Inferior parietal cortex (tissue), 1 donor: ENCODE data around the gene RPL35A.
A peak's percentile ranks its signal among the peaks of the same experiment; 100 is the strongest.
"Not testable (repeated sequence)": the region's sequence is repeated elsewhere in the genome, so short reads cannot be mapped to it uniquely, and the experiment has no call there.

Source experiments
- DNase-seq: peaks from one replicate; pipeline ENCODE4 v3.0.0-alpha.2; 2016; ENCODE audit errors: extremely low spot score

RPL35A gene

DNA sequence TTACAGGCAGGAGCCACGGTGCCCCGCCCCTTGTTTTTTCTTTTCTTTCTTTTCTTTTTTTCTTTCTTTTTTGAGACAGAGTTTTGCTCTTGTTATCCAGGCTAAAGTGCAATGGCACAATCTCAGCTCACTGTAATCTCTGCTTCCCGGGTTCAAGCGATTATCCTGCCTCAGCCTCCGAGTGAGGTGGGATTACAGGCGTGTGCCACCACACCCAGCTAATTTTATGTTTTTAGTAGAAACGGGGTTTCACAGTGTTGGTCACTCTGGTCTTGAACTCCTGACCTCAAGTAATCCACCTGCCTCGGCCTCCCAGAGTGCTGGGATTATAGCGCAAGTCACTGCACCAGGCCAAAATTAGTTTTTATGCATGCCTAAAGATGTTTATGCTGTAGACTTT lies 2.5 kb downstream of the RPL35A start:
- DNase-seq: no peak

DNA sequence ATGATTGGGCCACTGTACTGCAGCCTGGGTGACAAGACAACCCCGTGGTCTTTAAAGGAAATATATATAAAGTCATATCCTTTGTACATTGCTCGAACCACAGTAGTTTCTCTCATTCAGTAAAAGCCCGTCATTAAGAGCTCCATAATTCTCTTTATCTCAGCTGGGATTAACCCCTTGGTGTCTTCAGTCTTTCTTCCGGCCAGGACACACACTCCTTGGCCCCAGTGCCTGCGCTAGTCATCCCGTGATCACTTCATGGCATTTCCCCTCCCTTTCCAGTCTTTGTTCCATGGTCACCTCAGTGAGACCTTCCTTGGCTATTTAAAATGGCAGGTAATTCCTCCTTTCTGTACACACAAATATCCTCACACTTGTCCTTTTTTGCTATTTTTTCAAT lies 3.3 kb downstream of the RPL35A start:
- no peak for DNase-seq

GRCh38 chr3:197953881-197954280 lies 3.9 kb downstream of the RPL35A start:
- DNase-seq: no peak

DNA sequence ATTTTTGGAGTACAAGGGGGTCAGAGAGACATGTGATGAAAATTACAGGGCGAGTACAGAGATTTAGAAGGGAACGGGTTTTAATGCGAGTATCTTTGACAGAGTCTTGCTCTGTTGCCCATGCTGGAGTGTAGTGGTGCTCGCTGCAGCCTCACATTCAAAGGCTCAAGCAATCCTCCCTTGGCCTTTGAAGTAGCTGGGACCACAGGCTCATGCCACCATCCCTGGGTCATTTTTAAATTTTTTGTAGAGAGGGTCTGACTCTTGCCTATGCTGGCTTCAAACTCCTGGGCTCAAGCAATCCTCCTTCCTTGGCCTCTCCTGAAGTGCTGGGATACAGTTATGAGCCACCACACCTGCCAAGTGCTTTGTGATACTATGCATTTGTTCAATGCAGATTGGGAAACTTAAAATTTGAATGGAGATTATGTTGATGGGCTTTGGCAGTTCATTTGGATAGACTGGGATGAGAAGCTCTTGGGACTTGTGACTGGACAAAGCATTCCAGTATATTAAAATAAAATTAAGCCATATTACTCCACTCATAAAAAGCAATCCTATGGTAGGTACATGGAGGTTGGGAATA lies 6.0 kb downstream of the RPL35A start:
- DNase-seq: no peak

DNA sequence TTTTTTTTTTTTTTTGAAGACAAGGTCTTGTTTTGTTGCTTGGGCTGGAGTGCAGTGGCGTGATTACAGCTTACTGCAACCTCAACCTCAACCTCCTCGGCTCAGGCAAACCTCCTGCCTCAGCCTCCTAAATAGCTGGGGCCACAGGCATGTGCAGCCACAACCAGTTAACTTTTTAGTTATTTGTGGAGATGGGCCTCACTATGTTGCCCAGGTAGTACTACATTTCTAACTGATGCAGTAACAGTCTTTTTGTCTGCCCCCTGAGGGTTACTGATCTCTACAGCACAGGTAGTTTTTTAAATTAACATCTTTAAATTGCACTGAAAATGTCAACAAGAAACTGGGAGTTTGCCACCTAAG lies 6.6 kb downstream of the RPL35A start:
- DNase-seq: no peak

GRCh38 chr3:197957790-197958133 lies 7.8 kb downstream of the RPL35A start:
- no peak for DNase-seq

- no peak for DNase-seq
Observed at GRCh38 chr3:197958346-197958745, 8.4 kb downstream of the RPL35A start.

GRCh38 chr3:197958848-197959247 lies 8.9 kb downstream of the RPL35A start:
- not testable (repeated sequence) for DNase-seq

DNA sequence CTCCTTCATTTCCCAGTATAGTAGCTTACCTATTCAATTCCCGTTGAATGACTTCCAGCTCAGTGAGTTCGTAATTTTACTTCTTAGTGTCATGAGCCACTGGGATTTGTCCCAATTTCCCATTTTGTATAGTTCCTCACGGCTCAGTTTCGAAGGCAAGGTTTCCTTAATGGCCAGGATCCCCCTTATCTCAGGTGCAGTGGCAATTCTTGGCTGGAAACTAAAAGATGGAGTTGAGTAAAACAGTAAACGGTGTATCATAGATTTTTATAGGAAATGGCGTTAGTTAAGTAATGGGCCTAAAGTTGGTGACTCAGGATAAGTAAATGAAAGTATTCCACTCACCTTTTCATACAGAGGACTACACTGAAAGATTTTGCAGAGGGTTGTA lies 9.5 kb downstream of the RPL35A start:
- peak; percentile 10 for DNase-seq

DNA sequence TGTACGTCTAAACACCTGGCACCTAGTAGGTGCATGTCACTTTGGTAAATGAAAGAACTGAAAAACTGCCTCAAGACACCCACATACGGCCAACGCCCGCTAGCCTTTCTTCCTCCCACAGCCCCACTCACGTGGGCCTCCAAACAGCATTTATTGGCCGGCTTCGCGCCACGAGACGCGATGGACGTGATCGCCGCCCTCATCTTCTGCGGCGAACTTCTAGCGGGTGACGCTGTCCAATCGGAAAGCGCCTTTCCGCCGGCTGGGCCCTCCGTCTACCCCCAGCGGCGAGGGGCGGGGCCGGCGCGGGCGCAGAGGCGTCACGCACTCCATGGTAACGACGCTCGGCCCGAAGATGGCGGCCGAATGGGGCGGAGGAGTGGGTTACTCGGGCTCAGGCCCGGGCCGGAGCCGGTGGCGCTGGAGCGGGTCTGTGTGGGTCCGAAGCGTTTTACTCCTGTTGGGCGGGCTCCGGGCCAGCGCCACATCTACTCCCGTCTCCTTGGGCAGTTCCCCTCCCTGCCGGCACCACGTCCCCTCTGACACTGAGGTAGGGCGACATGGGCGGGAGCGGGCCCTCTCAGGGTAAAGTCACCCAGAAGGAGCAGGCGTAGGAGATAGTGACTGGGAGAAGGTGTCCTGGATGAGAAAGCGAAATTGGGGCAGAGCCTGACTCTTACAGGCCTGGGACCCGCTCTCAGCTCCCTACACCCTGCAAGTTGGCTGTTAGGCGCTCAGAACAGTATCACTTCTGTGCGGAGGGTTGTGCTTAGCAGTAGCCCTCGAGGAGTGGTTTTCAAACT lies 10.1 kb downstream of the RPL35A start, which contains the start of gene LMLN:
Gene LMLN, plus strand, starts transcription at position 327 of the 803 bp plus-strand sequence. Its CDS starts 29 bp downstream, at position 356.
- DNase-seq: peak; percentile 97

DNA sequence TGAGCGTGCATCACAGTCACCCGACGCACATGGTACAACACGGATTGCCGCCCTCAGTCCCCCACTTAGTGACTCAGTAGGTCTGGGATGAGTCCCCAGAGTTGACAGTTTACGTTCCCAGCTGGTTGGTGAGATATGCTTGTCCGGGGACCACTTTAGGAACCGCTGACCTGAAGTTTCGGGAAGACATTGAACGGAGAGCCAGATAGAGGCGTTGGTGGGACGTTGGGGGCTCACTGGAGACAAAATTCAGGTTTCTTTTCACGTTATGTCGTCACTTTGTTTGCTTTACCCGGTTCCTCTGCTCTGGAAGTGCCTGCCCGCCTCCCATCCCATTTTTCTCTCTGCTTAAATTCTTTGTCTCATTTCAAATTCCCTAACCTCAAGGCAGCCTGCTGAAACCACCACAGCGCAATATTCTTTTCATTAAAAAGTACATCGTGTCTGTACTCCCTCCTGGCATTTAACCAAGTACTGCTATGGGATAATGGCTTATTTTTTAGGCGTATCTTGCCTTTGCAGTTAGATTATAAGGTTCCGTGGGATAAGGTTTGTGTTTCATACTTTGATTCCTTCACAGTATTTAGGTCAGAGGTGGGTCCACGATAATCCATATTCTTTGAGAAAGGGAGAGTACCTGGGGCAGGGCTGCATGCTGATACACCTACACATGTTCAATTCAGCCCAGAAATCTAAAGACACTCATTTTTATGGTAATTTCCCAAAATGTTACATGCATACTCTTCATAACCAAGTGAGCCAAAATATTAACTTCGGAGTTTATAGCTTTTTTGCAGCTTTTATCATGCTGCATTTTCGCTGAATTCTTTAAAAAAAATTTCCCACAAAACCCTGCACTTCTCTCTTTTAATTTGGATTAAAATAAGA lies 10.9 kb downstream of the RPL35A start:
- DNase-seq: no peak

- DNase-seq: no peak
Observed at GRCh38 chr3:197961582-197961945, 11.6 kb downstream of the RPL35A start.

GRCh38 chr3:197963019-197963637 lies 13.1 kb downstream of the RPL35A start:
- no peak for DNase-seq

GRCh38 chr3:197967337-197967989 lies 17.5 kb downstream of the RPL35A start:
- not testable (repeated sequence) for DNase-seq

DNA sequence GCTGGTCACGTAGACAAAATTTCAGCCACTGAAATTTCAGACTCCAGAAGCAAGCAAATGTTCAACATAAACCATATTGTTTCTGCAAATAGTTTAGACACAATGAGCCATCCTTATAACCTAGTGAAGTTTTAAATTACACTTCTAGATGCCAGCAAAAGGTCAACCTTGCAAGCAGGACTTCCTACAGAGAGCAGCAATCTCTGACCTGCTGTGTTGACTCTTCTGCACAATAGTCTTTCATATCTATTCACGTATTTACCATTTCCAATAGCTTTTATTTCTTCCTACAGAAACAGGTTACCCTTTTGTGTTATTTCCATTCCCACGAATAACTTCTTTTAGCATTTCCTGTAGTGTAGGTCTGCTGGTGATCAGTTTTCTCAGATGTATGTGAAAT lies 20.6 kb downstream of the RPL35A start:
- DNase-seq: no peak

GRCh38 chr3:197974016-197974415 lies 24.0 kb downstream of the RPL35A start:
- no peak for DNase-seq

DNA sequence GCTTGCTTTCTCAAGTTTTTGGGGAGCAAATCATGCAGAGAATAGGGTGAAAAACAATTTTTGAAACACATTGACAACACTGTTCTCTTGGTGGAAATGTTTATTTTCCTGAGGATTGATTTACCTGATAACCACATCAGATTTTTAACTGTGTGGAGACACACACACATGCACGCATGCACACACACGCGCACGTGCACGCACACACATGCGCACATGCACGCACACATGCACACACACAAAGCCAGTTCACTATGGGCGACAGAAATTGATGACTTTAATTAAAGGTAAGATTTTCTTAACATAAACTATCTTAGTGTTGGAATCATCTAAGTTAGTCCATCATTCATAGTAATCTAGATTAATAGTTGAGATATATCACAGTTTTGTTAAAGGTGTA lies 25.3 kb downstream of the RPL35A start:
- DNase-seq: no peak

- DNase-seq: no peak
Observed at GRCh38 chr3:197983076-197983475, 33.1 kb downstream of the RPL35A start.

- DNase-seq: no peak
Observed at GRCh38 chr3:197989651-197990050, 39.7 kb downstream of the RPL35A start.

DNA sequence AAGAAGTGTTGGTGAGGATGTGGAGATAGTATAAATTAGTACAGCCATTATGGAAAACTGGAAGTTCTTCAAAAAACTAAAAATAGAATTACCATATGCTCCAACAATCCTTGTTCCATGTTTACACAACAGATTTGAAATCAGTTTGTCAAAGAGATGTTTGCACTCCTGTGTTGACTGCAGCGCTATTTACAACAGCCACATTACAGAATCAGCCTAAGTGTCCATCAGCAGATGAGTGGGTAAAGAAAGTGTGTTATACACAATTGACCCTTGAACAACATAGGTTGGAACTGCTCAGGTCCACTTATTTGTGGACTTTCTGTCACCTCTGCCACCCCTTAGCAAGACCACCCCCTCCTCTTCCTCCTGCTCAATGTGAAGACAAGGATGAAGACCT lies 44.7 kb downstream of the RPL35A start:
- DNase-seq: no peak

GRCh38 chr3:197996855-197997254 lies 46.9 kb downstream of the RPL35A start:
- DNase-seq: no peak

DNA sequence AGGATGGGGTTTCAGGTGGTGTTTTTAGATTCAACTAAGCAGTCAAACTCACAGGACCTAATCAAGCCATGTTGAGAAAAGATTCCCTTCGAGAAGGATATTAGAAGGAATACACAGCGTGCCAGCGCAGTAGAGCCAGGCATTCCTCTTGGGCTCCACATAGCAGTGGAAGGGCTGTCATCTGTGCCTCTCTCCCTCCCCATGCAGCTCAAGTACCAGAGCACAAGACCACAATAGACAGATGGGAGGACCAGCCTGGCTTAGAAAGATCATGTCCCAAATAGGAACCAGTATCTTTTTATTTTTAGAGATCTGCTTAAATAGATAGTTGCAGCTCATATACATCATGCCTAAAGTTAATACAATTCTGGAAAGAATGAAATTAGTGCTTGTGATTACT lies 47.9 kb downstream of the RPL35A start:
- DNase-seq: no peak
